Cardiac fibroblast (primary cell): ENCODE results near the gene SNU13.
A peak's percentile ranks its signal among the peaks of the same experiment; 100 is the strongest.
"Not testable (repeated sequence)": the region's sequence is repeated elsewhere in the genome, so short reads cannot be mapped to it uniquely, and the experiment has no call there.

ENCODE experiments used
- DNase-seq, 2 donors: peaks; one replicate each; pipeline versions ENCODE4 v3.0.0 to v3.0.0-alpha.2; 2010; ENCODE audit warnings: low read depth in 2 of 2
- H3K4me3 ChIP-seq, 2 donors: replicated peaks in 1 of 2; 1 replicate in 1 of 2; 2 replicates in 1 of 2; pipeline ENCODE4 v1.5.1; 2011; ENCODE audit warnings: low read depth in 2 of 2, low read length in 2 of 2, mild to moderate bottlenecking in 2 of 2, moderate library complexity in 1 of 2
- TF ChIP-seq, protein P1 (sequence below): IDR thresholded peaks from one replicate; pipeline ENCODE4 v1.5.1; 2011; ENCODE audit warnings: low read depth, mild to moderate bottlenecking, low read length, inconsistent platforms

Gene SNU13

DNA sequence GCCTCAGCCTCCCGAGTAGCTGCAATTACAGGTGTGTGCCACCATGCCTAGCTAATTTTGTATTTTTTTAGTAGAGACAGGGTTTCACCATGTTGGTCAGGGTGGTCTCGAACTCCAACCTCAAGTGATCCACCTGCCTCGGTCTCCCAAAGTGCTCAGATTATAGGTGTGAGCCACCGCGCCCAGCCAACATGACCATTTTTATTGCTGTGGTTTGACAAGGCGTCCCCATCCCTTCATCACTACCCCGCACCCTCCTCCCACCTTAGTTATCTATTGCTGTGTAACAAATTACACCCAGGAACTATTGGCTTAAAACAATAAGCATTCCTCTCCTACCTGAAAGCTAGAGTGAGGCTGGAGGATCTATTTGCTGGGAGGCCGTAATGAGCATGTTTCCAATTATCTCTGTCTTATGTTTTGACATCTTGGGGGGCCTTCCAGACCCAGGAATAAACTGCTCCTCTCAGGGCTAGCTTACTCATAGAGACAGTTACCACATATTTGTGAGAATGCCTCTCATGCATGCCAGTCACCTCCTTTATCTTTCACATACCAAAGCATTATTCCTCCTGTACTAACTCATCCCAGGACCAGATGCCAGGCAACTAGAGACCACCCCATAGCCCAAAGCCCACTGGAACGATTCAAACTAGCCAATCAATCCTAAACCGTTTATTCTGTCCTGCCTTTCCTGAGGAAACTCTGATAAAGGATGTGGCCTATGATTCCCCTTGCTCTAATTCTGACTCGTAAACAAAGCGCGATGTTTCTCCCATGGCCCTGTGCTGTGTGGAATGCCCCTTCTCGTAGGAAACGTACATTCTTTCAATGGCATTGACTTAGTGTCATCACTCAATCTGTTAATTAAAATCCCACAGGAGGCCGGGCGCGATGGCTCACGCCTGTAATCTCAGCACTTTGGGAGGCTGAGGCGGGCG, 19.4 kb downstream of the SNU13 start:
- peak; percentile 65 to 77 for DNase-seq
- TF ChIP-seq, protein P1, sequence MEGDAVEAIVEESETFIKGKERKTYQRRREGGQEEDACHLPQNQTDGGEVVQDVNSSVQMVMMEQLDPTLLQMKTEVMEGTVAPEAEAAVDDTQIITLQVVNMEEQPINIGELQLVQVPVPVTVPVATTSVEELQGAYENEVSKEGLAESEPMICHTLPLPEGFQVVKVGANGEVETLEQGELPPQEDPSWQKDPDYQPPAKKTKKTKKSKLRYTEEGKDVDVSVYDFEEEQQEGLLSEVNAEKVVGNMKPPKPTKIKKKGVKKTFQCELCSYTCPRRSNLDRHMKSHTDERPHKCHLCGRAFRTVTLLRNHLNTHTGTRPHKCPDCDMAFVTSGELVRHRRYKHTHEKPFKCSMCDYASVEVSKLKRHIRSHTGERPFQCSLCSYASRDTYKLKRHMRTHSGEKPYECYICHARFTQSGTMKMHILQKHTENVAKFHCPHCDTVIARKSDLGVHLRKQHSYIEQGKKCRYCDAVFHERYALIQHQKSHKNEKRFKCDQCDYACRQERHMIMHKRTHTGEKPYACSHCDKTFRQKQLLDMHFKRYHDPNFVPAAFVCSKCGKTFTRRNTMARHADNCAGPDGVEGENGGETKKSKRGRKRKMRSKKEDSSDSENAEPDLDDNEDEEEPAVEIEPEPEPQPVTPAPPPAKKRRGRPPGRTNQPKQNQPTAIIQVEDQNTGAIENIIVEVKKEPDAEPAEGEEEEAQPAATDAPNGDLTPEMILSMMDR: no peak
- no peak overlapping the region for H3K4me3 ChIP-seq

DNA sequence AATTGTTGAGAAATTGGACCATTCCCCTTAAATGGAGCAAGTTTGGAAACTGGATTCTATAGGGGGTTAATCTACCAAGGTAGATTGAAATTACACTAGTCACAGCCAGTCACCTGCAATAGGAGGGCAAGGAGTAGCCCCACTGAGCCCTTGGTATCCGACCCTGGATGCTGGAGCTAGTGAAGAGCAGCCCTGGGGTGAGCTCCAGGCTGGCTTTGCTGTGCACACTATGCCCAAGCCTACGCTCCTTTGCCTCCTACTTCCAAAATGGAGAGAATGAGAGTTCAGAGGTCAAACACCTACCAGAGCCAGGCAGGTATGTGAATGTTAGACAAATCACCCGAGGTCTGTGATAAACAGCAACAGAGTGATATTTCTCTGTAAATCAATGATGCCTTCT, 23.7 kb downstream of the SNU13 start:
- DNase-seq: no peak
- no peak overlapping the region for H3K4me3 ChIP-seq
- TF ChIP-seq, protein P1: no peak

DNA sequence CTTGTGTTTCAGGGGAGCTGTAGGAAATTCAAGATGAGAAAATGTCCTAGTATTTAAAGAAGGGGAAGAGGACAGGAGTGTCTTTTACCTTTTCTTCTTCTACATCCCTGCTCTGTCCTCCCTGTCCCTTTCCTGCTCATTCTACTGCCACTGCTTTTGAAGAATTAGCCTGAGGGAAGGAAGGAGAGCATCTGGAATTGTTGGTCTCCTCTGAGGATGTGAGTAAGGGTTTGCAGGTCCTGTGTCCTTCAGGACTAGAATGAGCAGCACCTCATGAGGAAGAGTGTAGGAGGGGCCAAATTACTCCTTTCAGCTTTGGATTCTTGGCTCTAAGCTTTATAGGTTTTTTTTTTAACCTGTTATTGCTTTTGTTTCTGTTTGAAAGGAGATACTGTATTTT, 24.2 kb downstream of the SNU13 start:
- no peak overlapping the region for H3K4me3 ChIP-seq
- TF ChIP-seq, protein P1: no peak
- DNase-seq: no peak

DNA sequence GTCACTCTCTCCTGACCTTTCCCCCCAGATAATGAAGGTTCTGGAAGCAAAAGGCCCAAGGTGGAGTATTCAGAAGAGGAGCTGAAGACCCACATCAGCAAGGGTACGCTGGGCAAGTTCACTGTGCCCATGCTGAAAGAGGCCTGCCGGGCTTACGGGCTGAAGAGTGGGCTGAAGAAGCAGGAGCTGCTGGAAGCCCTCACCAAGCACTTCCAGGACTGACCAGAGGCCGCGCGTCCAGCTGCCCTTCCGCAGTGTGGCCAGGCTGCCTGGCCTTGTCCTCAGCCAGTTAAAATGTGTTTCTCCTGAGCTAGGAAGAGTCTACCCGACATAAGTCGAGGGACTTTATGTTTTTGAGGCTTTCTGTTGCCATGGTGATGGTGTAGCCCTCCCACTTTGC, 25.1 kb downstream of the SNU13 start:
- not testable (repeated sequence) for DNase-seq, H3K4me3 ChIP-seq

DNA sequence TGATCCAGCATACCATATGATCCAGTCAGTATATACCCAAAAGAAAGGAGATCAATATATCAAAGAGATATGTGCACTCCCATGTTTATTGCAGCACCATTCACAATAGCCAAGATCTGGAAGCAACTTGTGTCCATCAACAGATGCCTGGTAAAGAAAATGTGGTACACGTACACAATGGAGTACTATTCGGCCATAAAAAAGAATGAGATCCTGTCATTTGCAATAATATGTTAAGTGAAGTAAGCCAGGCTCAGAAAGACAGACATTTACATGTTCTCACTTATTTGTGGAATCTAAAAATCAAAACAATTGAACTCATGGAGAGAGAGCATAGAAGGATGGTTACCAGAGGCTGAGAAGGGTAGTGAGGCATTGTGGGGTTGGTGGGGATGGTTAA, 27.0 kb downstream of the SNU13 start:
- DNase-seq: no peak
- TF ChIP-seq, protein P1: no peak
- H3K4me3 ChIP-seq: no peak overlapping the region

DNA sequence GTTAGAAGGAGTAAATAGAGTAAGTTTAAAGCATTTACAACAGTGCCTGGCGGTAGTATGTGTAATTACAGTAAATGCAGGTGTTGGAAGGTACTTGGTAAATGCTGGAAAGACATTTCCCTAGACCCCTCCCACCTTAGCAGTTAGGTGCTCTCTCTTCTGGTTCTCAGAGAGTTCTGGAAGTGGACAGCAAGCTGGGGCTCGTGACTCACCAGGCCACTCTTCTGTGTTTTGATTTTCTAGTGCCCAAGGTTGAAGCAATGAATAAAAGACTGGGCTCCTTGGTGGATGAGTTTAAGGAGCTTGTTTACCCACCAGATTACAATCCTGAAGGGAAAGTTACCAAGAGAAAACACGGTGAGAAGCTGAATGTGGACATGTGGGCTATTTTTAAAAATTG, 27.6 kb downstream of the SNU13 start:
- H3K4me3 ChIP-seq: no peak overlapping the region
- no peak for DNase-seq
- TF ChIP-seq, protein P1: no peak

DNA sequence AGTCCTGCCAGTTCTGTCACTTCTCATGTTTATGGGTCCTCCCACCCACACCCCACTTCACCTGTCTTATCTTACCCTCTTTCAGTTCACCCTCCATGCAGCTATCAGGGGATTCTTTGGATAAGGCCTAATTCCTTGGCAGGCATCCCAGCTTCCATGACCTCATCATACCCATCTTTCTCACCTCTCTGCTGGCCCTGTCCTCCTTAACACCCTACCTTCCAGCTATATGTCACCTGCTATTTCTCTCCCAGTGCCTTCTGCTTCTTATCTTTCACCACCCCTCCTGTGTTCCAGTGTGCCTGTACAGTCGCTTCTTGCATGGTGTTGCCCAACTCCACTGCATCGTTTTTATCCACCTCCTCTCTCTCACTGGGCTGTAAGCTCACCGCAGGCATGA, 28.3 kb downstream of the SNU13 start:
- TF ChIP-seq, protein P1: no peak
- H3K4me3 ChIP-seq: no peak overlapping the region
- peak in 1 of 2 donors; percentile 8 for DNase-seq
